Placental epithelial cell (primary cell): ENCODE measurements around the gene UBR3. TPM values are rescaled to one million over a fixed set of nuclear protein-coding genes. Genes with fewer than 3 reads are reported as not detected.

ENCODE experiments used
- small RNA-seq: library from RNA; depleted of rRNA; stranded (forward); fragments of <200 nt; gene quantifications from one replicate; pipeline ENCODE3, GENCODE V24; 2012
- total RNA-seq: library from RNA; depleted of rRNA; stranded (reverse); fragments of >200 nt; gene quantifications from 2 replicates; pipeline ENCODE4 v1.2.3, GENCODE V29; 2012

Gene UBR3
- total RNA-seq, result 31.0 and 31.7 TPM in 2 replicates

GRCh38 chr2:169827272-169828140 is at the start of gene UBR3:
TSS of gene UBR3 (plus strand) at chr2:169827454. CDS start at chr2:169827508, 54 bp downstream.

GRCh38 chr2:169798718-169799592 is 28.3 kb upstream of the UBR3 start, which contains the start of gene SSB:
TSS of gene SSB (plus strand) at chr2:169798871. CDS start at chr2:169800961, 2,090 bp downstream.

GRCh38 chr2:169824373-169825333 is 2.6 kb upstream of the UBR3 start, which contains the start of gene METTL5:
TSS of gene METTL5 (minus strand) at chr2:169824905. CDS start at chr2:169824597, 308 bp downstream.

Small RNA genes within 50 kb of the gene (small RNA-seq; reads per million reads assigned to genes)
- gene RNU6-1006P, result not detected

Other genes with a start within 250 kb of the UBR3 start
- gene PPIG, start 243.1 kb upstream of the UBR3 start, total RNA-seq, result 21.6 and 23.4 TPM in 2 replicates
- gene CFAP210, start 133.0 kb upstream of the UBR3 start, total RNA-seq, result not detected in 2 replicates
- 1.2 and 1.3 TPM in 2 replicates for gene PHOSPHO2, start 133.0 kb upstream of the UBR3 start, total RNA-seq
- gene KLHL23, start 93.6 kb upstream of the UBR3 start, total RNA-seq, result 0.22 and 1.2 TPM in 2 replicates
- gene SSB, start 28.6 kb upstream of the UBR3 start, total RNA-seq, result 38.8 and 54.6 TPM in 2 replicates
- gene METTL5, start 2.5 kb upstream of the UBR3 start, total RNA-seq, result 21.6 and 35.6 TPM in 2 replicates